GM21515 (cell line): ENCODE results near the gene THADA.
A peak's percentile ranks its signal among the peaks of the same experiment; 100 is the strongest.

Experiments
- ATAC-seq: cut with Tn5 transposase; IDR thresholded peaks from one replicate; pipeline ENCODE4 v1.9.1; 2021; ENCODE audit not compliant: unreplicated experiment

THADA gene

DNA sequence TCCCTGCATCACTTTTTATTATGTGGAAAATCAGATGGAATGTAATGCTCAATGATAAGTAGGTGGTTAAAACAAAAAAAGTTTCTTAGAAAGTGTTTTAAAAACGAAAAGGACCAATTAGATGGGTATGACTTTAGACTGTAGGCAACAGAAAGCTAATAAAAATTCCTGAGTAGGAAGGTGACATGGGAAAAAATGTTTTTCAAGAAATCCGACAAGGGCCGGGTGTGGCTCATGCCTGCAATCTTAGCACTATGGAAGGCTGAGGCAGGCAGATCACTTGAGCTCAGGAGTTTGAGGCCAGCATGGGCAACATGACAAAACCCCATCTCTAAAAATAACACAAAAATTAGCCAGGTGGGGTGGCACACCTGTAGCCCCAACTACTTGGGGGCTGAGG lies 126.1 kb downstream of the THADA start:
- no peak for ATAC-seq

- ATAC-seq = no peak
These were observed 126.7 kb downstream of the THADA start for GRCh38 chr2:43469094-43469493.

- ATAC-seq = no peak
These were observed 127.9 kb downstream of the THADA start for GRCh38 chr2:43467891-43468290.

DNA sequence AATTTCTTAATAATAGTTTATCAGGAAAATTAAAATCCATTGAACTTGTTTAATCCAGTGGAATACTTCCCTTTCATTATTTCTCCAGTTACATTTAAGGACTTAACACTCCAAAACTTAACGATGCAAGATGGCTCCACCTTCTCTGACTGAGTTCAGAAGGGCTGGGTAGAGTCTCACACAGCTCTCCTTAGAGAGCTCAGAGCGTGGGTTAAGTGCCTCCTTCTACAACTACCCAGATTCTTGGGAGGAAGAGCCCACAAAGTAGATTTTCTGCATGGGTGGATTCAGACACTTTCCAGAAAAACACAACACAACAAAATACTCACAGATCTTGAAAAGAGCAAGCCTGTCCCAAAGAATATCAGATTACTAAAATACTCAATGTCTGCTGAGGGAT lies 130.6 kb downstream of the THADA start:
- no peak for ATAC-seq

GRCh38 chr2:43464590-43464989 lies 131.2 kb downstream of the THADA start:
- no peak for ATAC-seq

GRCh38 chr2:43462866-43463641 lies 132.8 kb downstream of the THADA start:
- no peak for ATAC-seq

- ATAC-seq = peak; percentile 76
These were observed 134.3 kb downstream of the THADA start for GRCh38 chr2:43461453-43462073.

DNA sequence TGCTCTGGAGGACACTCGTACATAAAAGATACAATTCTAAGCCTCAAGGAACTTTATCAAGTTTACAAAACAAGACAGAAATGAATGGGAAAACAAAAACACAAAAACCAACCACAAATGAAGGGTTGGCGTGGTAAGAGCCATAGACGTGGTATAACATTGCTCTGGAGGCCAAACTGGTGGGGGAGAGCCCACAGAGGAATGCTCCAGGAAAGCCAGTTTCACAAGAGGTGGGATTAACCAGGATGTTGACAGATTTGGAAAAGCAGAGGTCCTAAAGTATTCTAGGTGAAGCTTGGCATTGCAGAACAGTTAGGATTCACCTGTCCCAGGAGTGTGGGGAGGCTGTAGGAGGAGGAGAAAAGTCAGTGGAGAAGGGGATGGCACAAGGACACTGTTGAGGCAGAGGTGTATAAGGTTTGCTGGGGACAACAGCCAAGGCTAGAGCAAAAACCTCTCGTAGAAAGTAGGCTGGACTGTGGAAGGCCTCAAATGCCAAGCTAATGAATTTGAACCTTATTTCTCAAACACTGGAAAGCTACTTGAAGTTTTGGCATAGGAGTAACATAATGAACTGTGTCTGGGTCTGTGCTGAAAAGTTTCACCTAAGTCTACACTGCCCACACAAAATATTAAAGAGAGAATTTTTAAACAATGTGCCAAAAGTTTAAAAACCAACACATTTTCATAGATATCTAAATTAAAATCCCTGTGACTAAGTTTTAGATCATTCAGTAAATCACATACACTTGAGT lies 135.1 kb downstream of the THADA start:
- ATAC-seq = no peak

DNA sequence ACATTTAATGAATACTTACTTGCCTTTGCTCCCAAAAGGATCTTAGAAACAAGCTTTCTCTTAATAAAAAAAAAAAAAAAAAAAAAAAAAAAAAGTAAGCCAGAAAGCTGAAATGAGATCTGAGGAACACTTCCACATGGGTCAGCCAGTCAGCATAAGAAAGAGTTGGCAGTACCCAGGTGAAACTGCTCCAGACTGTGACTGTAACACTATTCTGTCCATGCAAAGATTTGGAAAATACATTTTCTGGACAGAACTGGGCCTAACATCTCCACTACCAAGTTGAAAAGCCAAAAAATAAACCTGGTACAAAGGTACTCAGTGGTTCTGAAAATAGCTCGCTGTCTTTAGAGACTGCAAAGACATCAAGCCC lies 135.7 kb downstream of the THADA start:
- ATAC-seq = no peak

DNA sequence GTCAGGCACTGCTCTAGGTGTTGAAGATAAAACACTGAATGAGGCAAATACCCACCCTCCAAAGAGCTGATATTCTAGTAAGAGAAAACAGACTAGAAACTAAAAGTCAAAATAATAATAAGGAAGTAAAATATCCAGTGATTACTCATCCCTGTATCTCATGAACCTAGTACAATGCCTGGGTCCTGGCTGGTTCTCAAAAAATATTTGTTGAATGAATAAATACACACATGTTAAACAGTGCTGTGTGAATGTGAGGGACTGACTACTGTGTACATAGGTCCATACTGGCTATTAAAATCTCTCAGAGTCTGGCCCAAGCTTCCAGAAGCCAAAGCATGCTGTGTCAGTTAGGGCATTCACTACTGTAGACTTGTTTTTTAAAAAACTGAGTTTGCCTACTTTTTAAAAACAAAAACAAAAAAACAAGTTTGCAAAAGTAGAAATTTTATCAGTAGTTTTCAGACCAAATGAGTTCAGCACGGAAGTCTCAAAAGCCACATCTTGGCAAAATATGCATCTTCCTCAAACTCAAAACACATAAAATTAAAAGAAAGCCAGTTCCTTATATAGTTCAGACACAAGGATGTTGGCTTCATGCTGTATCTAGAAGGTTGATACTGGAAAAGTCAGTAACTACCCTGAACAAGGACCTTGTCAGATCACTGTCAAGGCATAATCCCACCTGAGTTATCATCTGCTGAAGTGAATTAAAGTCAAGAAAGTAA lies 136.2 kb downstream of the THADA start:
- ATAC-seq = no peak

DNA sequence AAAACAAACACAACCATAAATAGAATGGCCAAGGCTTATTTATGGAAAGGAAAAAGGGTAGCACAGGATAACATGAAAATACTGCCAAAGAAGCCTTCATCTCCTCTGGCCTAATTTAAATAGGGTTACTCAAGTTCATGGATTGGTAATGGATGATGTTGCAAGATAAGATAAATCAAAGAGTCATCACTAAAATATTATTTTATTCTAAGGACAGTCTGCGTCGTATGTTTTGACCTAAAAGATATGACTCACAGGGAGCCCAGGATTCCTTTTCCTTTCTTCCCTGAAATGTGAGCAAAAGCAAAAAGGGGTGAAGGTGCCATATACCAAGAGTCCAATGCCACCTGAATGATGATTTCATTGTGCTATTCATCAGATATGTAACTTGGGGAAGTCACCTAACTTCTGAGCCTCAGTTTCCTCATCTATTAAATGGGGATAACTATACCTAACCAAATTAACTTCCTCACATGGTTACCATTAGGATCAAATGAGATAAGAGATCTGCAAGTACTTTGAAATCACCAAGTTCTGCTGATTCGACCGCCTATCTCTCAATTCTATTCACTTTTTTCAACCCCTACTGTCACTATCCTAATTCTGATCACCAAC lies 137.7 kb downstream of the THADA start:
- ATAC-seq = no peak

GRCh38 chr2:43455731-43456642 lies 139.9 kb downstream of the THADA start:
- ATAC-seq = no peak

DNA sequence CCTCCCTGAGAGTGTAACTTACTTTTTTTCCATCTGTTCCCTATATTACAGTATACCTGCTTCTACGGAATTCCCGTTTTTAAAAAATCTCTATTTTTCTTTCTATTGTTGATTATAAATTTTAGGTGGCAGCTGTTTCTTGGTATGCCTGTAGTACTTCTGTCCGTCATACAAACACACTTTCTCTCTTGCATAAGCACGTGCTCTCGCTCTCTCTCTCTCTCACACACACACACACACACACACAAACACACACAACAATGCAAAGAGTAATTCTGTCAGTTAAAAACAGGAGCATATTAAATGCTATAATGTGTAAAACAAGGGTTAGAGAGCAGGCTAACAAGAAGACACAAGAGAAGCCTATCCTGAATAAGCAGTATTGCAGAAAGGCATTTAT lies 140.5 kb downstream of the THADA start:
- ATAC-seq = no peak

DNA sequence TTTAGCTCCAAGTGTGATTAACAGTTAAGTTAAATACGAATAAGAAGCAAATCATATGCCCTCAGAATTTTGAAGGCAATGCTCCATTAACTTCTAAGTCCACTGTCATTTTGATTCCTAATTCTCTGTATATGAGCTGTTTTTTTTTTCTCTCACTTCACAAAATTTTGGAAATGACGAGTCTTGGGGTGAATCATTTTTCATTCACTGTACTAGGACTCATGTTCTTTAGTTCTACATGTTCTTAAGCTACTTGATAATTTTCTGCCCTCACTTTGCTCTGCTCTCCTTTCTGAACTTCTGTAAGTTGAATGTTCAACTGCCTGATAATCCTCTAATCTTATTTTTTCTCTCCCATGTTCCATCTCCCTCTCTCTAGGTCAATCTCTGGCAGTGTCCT lies 141.0 kb downstream of the THADA start:
- ATAC-seq = no peak

DNA sequence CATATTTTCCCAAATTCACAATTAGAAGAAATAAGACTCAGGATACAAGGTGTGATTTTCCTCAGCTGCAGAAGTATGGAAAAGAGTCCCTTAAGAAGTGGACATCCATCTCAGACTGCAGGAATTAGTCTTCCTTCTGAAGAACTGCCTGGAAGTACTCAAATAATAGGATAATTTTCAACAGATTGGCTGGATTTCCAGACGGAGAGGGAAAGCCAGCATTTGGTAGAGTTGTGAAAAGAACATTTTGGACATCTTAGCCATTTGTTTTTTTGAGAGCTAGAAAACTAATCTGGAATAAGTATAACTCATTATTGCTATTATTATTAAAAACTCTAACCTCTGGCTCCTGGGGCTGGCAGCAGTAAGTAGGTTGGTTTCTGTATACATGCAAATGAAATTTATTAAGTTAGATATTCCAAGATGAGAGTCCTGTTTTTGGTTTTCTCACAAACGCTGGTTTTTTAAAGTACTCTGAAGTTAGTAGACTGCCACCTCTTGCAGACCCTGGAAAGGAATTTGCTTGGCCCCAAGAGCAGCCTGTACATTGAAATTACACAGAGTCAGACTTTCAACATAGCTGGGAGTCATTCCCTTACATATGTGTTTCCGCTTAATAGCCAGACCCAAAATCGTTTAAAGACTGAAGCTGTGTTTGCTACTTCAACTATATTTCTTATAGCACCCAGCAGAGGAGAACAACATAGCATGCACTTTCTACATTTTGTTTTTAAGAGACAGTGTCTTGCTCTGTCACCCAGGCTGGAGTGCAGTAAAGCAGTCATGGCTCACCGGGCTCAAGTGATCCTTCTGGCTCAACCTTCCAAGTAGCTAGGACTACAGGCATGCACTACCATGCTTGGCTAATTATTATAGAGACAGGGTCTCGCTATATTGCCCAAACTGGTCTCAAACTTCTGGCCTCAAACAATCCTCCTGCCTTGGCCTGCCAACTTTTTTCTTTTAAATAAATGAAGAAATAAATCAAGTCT lies 142.4 kb downstream of the THADA start:
- ATAC-seq = no peak

DNA sequence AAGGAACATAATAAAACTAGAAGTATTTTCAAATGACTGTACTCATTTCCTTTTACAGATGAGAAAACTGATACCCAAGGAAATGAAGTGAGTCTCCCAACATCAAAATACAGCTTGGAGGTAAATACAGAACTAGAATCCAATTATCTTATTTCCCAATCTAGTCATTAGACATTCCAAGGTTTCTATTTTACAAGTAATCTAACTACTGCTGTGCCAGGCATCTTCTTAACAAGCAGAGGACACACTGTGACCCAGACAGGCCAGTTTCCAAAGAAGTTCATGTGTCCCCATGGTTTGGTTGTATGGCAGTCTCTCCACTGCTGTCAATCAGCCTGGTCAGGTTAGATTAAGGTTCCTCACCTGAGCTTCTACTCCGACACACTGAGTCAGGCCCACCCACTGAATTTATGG lies 143.5 kb downstream of the THADA start:
- no peak for ATAC-seq

- ATAC-seq = no peak
These were observed 145.2 kb downstream of the THADA start for GRCh38 chr2:43450617-43451016.

DNA sequence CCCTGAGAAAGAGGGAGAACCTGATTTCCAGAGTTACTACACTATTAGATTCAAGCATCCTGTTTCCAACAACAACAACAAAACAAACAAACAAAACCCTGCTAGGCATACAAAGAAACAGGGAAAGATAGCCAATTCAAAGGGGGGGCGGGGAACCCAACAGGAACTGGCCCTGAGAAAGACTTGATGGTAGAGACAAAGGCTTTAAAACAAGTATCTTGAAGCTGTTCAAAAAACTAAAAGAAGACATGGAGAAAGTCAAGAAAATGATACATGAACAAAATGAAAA lies 147.1 kb downstream of the THADA start:
- ATAC-seq = no peak
